AG09309 (cell line): ENCODE data around the gene LPIN3.

Experiments used
- DNase-seq: peaks from one replicate; pipeline ENCODE4 v3.0.0-alpha.2; 2010; ENCODE audit warnings: low read depth
- H3K4me3 ChIP-seq: 2 replicates; pipeline ENCODE4 v1.5.1; 2011; ENCODE audit warnings: mild to moderate bottlenecking, low read depth, low read length, moderate library complexity; ENCODE audit not compliant: control insufficient read depth
- CTCF ChIP-seq: IDR thresholded peaks from 2 replicates; pipeline ENCODE4 v1.5.1; 2011; ENCODE audit warnings: mild to moderate bottlenecking, low read depth, low read length, inconsistent platforms; ENCODE audit not compliant: insufficient read depth, control insufficient read depth; ENCODE audit errors: missing control alignments

LPIN3 gene

GRCh38 chr20:41370176-41370575 is 29.6 kb downstream of the LPIN3 start:
- DNase-seq = no peak
- TF ChIP-seq CTCF = no peak
- H3K4me3 ChIP-seq = no peak overlapping the region

- TF ChIP-seq CTCF = no peak
- no peak overlapping the region for H3K4me3 ChIP-seq
- no peak for DNase-seq
These were observed 30.8 kb downstream of the LPIN3 start for GRCh38 chr20:41371371-41371770.

GRCh38 chr20:41373251-41373783 is 32.7 kb downstream of the LPIN3 start:
- DNase-seq = no peak
- H3K4me3 ChIP-seq = no peak overlapping the region
- TF ChIP-seq CTCF = no peak

GRCh38 chr20:41373931-41374920 is 33.6 kb downstream of the LPIN3 start:
- no peak for DNase-seq
- TF ChIP-seq CTCF = no peak
- H3K4me3 ChIP-seq = no peak overlapping the region

GRCh38 chr20:41375846-41376245 is 35.2 kb downstream of the LPIN3 start:
- TF ChIP-seq CTCF = no peak
- H3K4me3 ChIP-seq = no peak overlapping the region
- no peak for DNase-seq

- no peak for TF ChIP-seq CTCF
These were observed 35.7 kb downstream of the LPIN3 start for GRCh38 chr20:41376349-41376748.

More at GRCh38 chr20:41376349-41376748, 35.7 kb downstream of the LPIN3 start:
- DNase-seq = no peak
- no peak overlapping the region for H3K4me3 ChIP-seq
